ENCODE measurements around the gene CSGALNACT2. TPM values are rescaled to one million over a fixed set of nuclear protein-coding genes. Genes with fewer than 3 reads are reported as not detected.

CSGALNACT2 gene
- total and polyA plus RNA-seq, 10 of the 15 experiments (the other 5 are each of a cell fraction or from before 2014, with no cell fraction given): 2.5 to 12.6 (median 8.7) TPM

DNA sequence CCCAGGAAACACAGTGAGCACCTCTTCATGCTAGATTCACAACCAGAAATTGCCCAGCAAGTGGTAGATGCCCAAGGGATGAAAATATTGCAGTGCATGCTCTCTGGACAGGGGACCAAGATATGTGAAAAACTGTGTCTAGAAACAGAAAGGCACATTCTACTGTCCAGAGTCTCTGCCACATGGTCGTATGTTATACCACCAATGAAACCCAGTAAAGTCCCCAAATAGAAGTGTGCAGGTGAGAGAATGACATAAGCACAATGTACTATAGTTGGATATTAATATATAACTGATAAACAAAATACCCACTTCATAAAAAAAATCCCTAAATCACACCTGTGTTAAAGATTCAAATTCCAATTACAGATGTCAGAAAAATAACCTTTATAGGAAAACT is 84.8 kb downstream of the CSGALNACT2 start:
- ATAC-seq: peak; percentile 28
- H3K36me3 ChIP-seq (ENCODE audit: control insufficient read depth in 2 of 2, insufficient read depth in 2 of 2, low read length in 1 of 2): no peaks in the 10 kb centered on the region
- RAD21 ChIA-PET (ENCODE audit: unreplicated experiment): interaction anchor here (0.8 to 1.6 kb wide), 2 partner anchors 19 to 32 kb away, joined by 4 to 11 read pairs; no protein-coding TSS in a partner anchor
- WGBS (ENCODE audit: insufficient coverage, insufficient replicate concordance, low lambda C conversion rate, missing lambda C conversion rate): 0% methylated on average over 1 of the region's 1 CpG
- no peak for FAIRE-seq
- peaks cover 8% of the 10 kb centered on the region for H3K4me1 ChIP-seq (ENCODE audit: control insufficient read depth, insufficient read depth, low read length)
- intact Hi-C loops (cut with micrococcal nuclease; ENCODE audit: unreplicated experiment) (no loop called here), in situ Hi-C loops (cut with MboI) (loop anchor here (25.0 kb wide), 1 partner anchor 139 kb away; the partner anchor contains the start of gene FXYD4)
- H3K27ac ChIP-seq (ENCODE audit: control insufficient read depth, insufficient read depth): no peak overlapping the region
- DNase-seq (ENCODE audit: low read depth, low spot score): no peak
- SMC1A ChIA-PET (ENCODE audit: uncharacterized antibody, unreplicated experiment): interaction anchor here (1.0 to 3.3 kb wide), 6 partner anchors 13 to 35 kb away, joined by 3 to 17 read pairs (median 4); no protein-coding TSS in a partner anchor
- no TSS peak for BruUV-seq (replicated peaks)
- H3K4me3 ChIP-seq: no peak overlapping the region
- no peaks in the 10 kb centered on the region for H4K20me1 ChIP-seq (ENCODE audit: control insufficient read depth, insufficient read depth)
- CTCF ChIA-PET: interaction anchor here (0.8 to 5.9 kb wide), 4 partner anchors 18 to 112 kb away, joined by 3 to 43 read pairs (median 16); no protein-coding TSS in a partner anchor
- no peaks in the 10 kb centered on the region for H3K79me2 ChIP-seq (ENCODE audit: control insufficient read depth, insufficient read depth, low read length)
- H2AFZ ChIP-seq (ENCODE audit: control insufficient read depth, low read depth, low read length): no peak overlapping the region
- POLR2A ChIA-PET: interaction anchor here (0.7 to 1.4 kb wide), 3 partner anchors 10 to 143 kb away, joined by 3 to 4 read pairs (median 3); no protein-coding TSS in a partner anchor
- H3K4me2 ChIP-seq (ENCODE audit: control insufficient read depth, insufficient read depth): no peak overlapping the region
- no peaks in the 10 kb centered on the region for H3K9me3 ChIP-seq (replicated peaks; ENCODE audit: control insufficient read depth, insufficient read depth, low read length)
- peaks cover 0 to 3% of the 10 kb centered on the region in 2 experiments; a peak in 1 of 4 replicates for H3K27me3 ChIP-seq (replicated peaks in 1 of 2; ENCODE audit: control insufficient read depth in 2 of 2, insufficient read depth in 2 of 2, low read length in 1 of 2)
- TF ChIP-seq ELK1 (IDR thresholded peaks at IDR 0.05; ENCODE audit: low read depth, low read length) (no peak), BMI1 (IDR thresholded peaks at IDR 0.05; ENCODE audit: borderline replicate concordance) (no peak), BACH1 (IDR thresholded peaks at IDR 0.05; ENCODE audit: borderline replicate concordance) (no peak), RB1 (IDR thresholded peaks at IDR 0.05; ENCODE audit: borderline replicate concordance) (no peak), MEF2B (IDR thresholded peaks at IDR 0.05; ENCODE audit: partially characterized antibody, poor library complexity, severe bottlenecking) (peak; percentile 16), NFIC (IDR thresholded peaks at IDR 0.05; ENCODE audit: low read depth, low read length) (no peak), ATF7 (IDR thresholded peaks at IDR 0.05; ENCODE audit: low read depth) (peak; percentile 27; the same call in 1 of the 2 replicates)
- no peak overlapping the region for H3K9ac ChIP-seq (ENCODE audit: control insufficient read depth, insufficient read depth, low read length)
